ENCODE results near the gene VEZF1. TPM values are rescaled to one million over a fixed set of nuclear protein-coding genes. Genes with fewer than 3 reads are reported as not detected.

Gene VEZF1
- total and polyA plus RNA-seq, 2 of the 4 experiments (the other 2 are of a cell fraction) = 21.1 to 42.1 TPM

- DNase-seq (no peak), ATAC-seq (ENCODE audit: low read depth) (no peak)
- Histone ChIP-seq H2BK5ac (ENCODE audit: low read depth, low read length, poor library complexity, severe bottlenecking) (no peak overlapping the region), H3K36me3 (ENCODE audit: control insufficient read depth, insufficient read depth, low read length) (peaks cover 4% of the 10 kb centered on the region; the same call in 1 of the 2 replicates), H4K8ac (ENCODE audit: low read depth in 2 of 2, low read length in 2 of 2) (no peak overlapping the region), H2AFZ (replicated peaks; ENCODE audit: low read length, poor library complexity) (no peak overlapping the region), H3K4me1 (ENCODE audit: control insufficient read depth, insufficient read depth, low read length) (peaks cover 16% of the 10 kb centered on the region), H2AK9ac (replicated peaks; ENCODE audit: low read depth, low read length, poor library complexity) (no peak overlapping the region), H3K79me1 (ENCODE audit: low read depth in 1 of 2, low read length in 2 of 2) (peaks cover 59 to 84% of the 10 kb centered on the region in 2 experiments), H2BK120ac (ENCODE audit: low read depth, low read length) (no peak overlapping the region), H3K4me3 (ENCODE audit: insufficient read depth, low read depth, low read length) (no peak overlapping the region), H3K14ac (replicated peaks; ENCODE audit: low read depth, low read length) (no peak overlapping the region), H4K91ac (ENCODE audit: insufficient read depth, low read depth, low read length) (no peak overlapping the region), H2BK15ac (ENCODE audit: low read depth, low read length) (no peak overlapping the region), H3K9me1 (ENCODE audit: insufficient read depth, low read length) (peaks cover 20% of the 10 kb centered on the region), H3K9ac (ENCODE audit: low read depth, low read length) (no peak overlapping the region), H3K27me3 (ENCODE audit: control insufficient read depth, insufficient read depth, low read length) (no peaks in the 10 kb centered on the region), H2AK5ac (ENCODE audit: low read depth, low read length) (no peak overlapping the region), H3K27ac (ENCODE audit: insufficient read depth, low read length) (no peak overlapping the region), H2BK20ac (ENCODE audit: low read depth, low read length) (no peak overlapping the region), H3K9me3 (ENCODE audit: control insufficient read depth, insufficient read depth, low read length) (no peaks in the 10 kb centered on the region), H3K4ac (ENCODE audit: low read depth, low read length) (no peak overlapping the region), H3K23ac (ENCODE audit: low read depth, low read length) (no peak overlapping the region), H3K4me2 (ENCODE audit: low read depth, low read length) (no peak overlapping the region), H3K56ac (ENCODE audit: extremely low read depth, insufficient read depth, low read length) (no peak overlapping the region), H4K5ac (ENCODE audit: low read depth, low read length) (no peak overlapping the region), H3K18ac (ENCODE audit: low read depth, low read length) (no peak overlapping the region), H4K20me1 (ENCODE audit: insufficient read depth, low read length) (peaks cover 12% of the 10 kb centered on the region)
- ChIA-PET POLR2A (ENCODE audit: unreplicated experiment) (interaction anchor here (1.6 kb wide), 1 partner anchor 10 kb away, joined by 4 read pairs; no protein-coding TSS in a partner anchor), CTCF (interaction anchor here (0.7 kb wide), 1 partner anchor 91 kb away, joined by 3 read pairs; no protein-coding TSS in a partner anchor)
- TF ChIP-seq CEBPB (IDR thresholded peaks at IDR 0.05; ENCODE audit: low read depth, low read length) (no peak), NFE2L2 (IDR thresholded peaks at IDR 0.05; ENCODE audit: low read depth, low read length) (no peak)
- intact Hi-C loops (cut with micrococcal nuclease) (no loop called here), dilution Hi-C loops (cut with HindIII; ENCODE audit: low sequenced_read_pairs, unreplicated experiment) (no loop called here), in situ Hi-C loops (cut with MboI; ENCODE audit: low sequenced_read_pairs) (no loop called here)
- BruUV-seq (replicated peaks) = no TSS peak
- WGBS, 2 experiments (ENCODE audit: extremely low coverage in 2 of 2, insufficient read length in 1 of 2) = 57% methylated on average over 1 of the region's 4 CpGs; no CpG with 5 or more reads in 1 of the 2 experiments
These were observed 63.4 kb downstream of the VEZF1 start for GRCh38 chr17:57924677-57925076.

Small RNA genes lying within 50 kb of the gene (microRNA-seq; reads per million reads assigned to microRNA genes)
- gene AC015813.4 (ENCODE audit: insufficient read depth, insufficient read length) = not detected

Small RNA genes lying within 50 kb of the gene (small RNA-seq; reads per million reads assigned to genes)
- 0 reads per million in 5 experiments for gene AC015813.4

Other genes with a start within 250 kb of the VEZF1 start
- gene CCDC182, start 243.0 kb downstream of the VEZF1 start, total RNA-seq (2012; rRNA removed) = not detected in 2 replicates
- not detected in 2 replicates for gene CCDC182, start 243.0 kb downstream of the VEZF1 start, polyA plus RNA-seq (2012; rRNA removed)
- gene MRPS23, start 138.2 kb downstream of the VEZF1 start, total RNA-seq (2012; rRNA removed) = 37.3 and 41.7 TPM in 2 replicates
- gene MRPS23, start 138.2 kb downstream of the VEZF1 start, polyA plus RNA-seq (2012; rRNA removed) = 22.1 and 23.5 TPM in 2 replicates
- gene CUEDC1, start 32.8 kb downstream of the VEZF1 start, total RNA-seq (2012; rRNA removed) = 4.1 and 4.2 TPM in 2 replicates
- gene CUEDC1, start 32.8 kb downstream of the VEZF1 start, polyA plus RNA-seq (2012; rRNA removed) = 21.2 and 22.6 TPM in 2 replicates
- 357 and 513 TPM in 2 replicates for gene SRSF1, start 19.0 kb upstream of the VEZF1 start, total RNA-seq (2012; rRNA removed)
- gene SRSF1, start 19.0 kb upstream of the VEZF1 start, polyA plus RNA-seq (2012; rRNA removed) = 155 and 190 TPM in 2 replicates
- gene DYNLL2, start 95.2 kb upstream of the VEZF1 start, total RNA-seq (2012; rRNA removed) = 9.1 and 12.8 TPM in 2 replicates
- 11.9 and 14.2 TPM in 2 replicates for gene DYNLL2, start 95.2 kb upstream of the VEZF1 start, polyA plus RNA-seq (2012; rRNA removed)
- not detected in 2 replicates for gene OR4D1, start 160.1 kb upstream of the VEZF1 start, total RNA-seq (2012; rRNA removed)
- gene OR4D1, start 160.1 kb upstream of the VEZF1 start, polyA plus RNA-seq (2012; rRNA removed) = not detected in 2 replicates
- gene OR4D2, start 178.7 kb upstream of the VEZF1 start, total RNA-seq (2012; rRNA removed) = not detected in 2 replicates
- gene OR4D2, start 178.7 kb upstream of the VEZF1 start, polyA plus RNA-seq (2012; rRNA removed) = not detected in 2 replicates
- gene EPX, start 204.5 kb upstream of the VEZF1 start, total RNA-seq (2012; rRNA removed) = not detected in 2 replicates
- not detected in 2 replicates for gene EPX, start 204.5 kb upstream of the VEZF1 start, polyA plus RNA-seq (2012; rRNA removed)
- 8.9 and 11.5 TPM in 2 replicates for gene MKS1, start 231.0 kb upstream of the VEZF1 start, total RNA-seq (2012; rRNA removed)
- 11.0 and 13.2 TPM in 2 replicates for gene MKS1, start 231.0 kb upstream of the VEZF1 start, polyA plus RNA-seq (2012; rRNA removed)